ENCODE data around the gene MYL9.
"Not testable (repeated sequence)": the region's sequence is repeated elsewhere in the genome, so short reads cannot be mapped to it uniquely, and the experiment has no call there.

Gene MYL9

GRCh38 chr20:36504295-36504694 lies 37.0 kb upstream of the MYL9 start:
- no peak for DNase-seq (ENCODE audit: low read depth, low spot score)
- CTCF ChIA-PET, result interaction anchor here (1.5 kb wide), 1 partner anchor 11 kb away, joined by 6 read pairs; no protein-coding TSS in a partner anchor
- TF ChIP-seq CTCF (IDR thresholded peaks at IDR 0.05; ENCODE audit: insufficient read depth, low read length, missing control alignments), result no peak
- POLR2A ChIA-PET, result no interaction called here
- H3K4me3 ChIP-seq (ENCODE audit: low read depth, low read length), result no peak overlapping the region

- no peak overlapping the region for H3K4me3 ChIP-seq (ENCODE audit: low read depth, low read length)
- CTCF ChIA-PET, result interaction anchor here (0.6 to 1.5 kb wide), 5 partner anchors 8 to 29 kb away, joined by 3 to 5 read pairs (median 4); no protein-coding TSS in a partner anchor
- peak; percentile 15 for TF ChIP-seq CTCF (IDR thresholded peaks at IDR 0.05; ENCODE audit: insufficient read depth, low read length, missing control alignments)
- no peak for DNase-seq (ENCODE audit: low read depth, low spot score)
- POLR2A ChIA-PET, result no interaction called here
Observed at GRCh38 chr20:36506253-36506652, 35.1 kb upstream of the MYL9 start.

GRCh38 chr20:36507746-36508145 lies 33.6 kb upstream of the MYL9 start:
- CTCF ChIA-PET, result no interaction called here
- H3K4me3 ChIP-seq (ENCODE audit: low read depth, low read length), result no peak overlapping the region
- POLR2A ChIA-PET, result no interaction called here
- no peak for DNase-seq (ENCODE audit: low read depth, low spot score)
- TF ChIP-seq CTCF (IDR thresholded peaks at IDR 0.05; ENCODE audit: insufficient read depth, low read length, missing control alignments), result no peak

GRCh38 chr20:36519012-36519719 lies 22.2 kb upstream of the MYL9 start:
- ChIA-PET CTCF (interaction anchor here (0.6 to 1.0 kb wide), 2 partner anchors 23 to 317 kb away, joined by 4 read pairs; no protein-coding TSS in a partner anchor), POLR2A (interaction anchor here (1.2 kb wide), 1 partner anchor 53 kb away, joined by 5 read pairs; no protein-coding TSS in a partner anchor)
- DNase-seq (ENCODE audit: low read depth, low spot score), result no peak
- TF ChIP-seq CTCF (IDR thresholded peaks at IDR 0.05; ENCODE audit: insufficient read depth, low read length, missing control alignments), result no peak
- no peak overlapping the region for H3K4me3 ChIP-seq (ENCODE audit: low read depth, low read length)

GRCh38 chr20:36519944-36520343 lies 21.4 kb upstream of the MYL9 start:
- DNase-seq (ENCODE audit: low read depth, low spot score), result no peak
- H3K4me3 ChIP-seq (ENCODE audit: low read depth, low read length), result no peak overlapping the region
- TF ChIP-seq CTCF (IDR thresholded peaks at IDR 0.05; ENCODE audit: insufficient read depth, low read length, missing control alignments), result no peak
- CTCF ChIA-PET, result interaction anchor here (0.6 to 1.0 kb wide), 3 partner anchors 23 to 318 kb away, joined by 3 to 4 read pairs (median 4); no protein-coding TSS in a partner anchor
- POLR2A ChIA-PET, result interaction anchor here (0.7 to 1.2 kb wide), 2 partner anchors 47 to 54 kb away, joined by 5 read pairs; no protein-coding TSS in a partner anchor

- POLR2A ChIA-PET, result no interaction called here
- CTCF ChIA-PET, result no interaction called here
- DNase-seq (ENCODE audit: low read depth, low spot score), result no peak
- H3K4me3 ChIP-seq (ENCODE audit: low read depth, low read length), result no peak overlapping the region
- no peak for TF ChIP-seq CTCF (IDR thresholded peaks at IDR 0.05; ENCODE audit: insufficient read depth, low read length, missing control alignments)
Observed at GRCh38 chr20:36521526-36521925, 19.8 kb upstream of the MYL9 start.

GRCh38 chr20:36522412-36522811 lies 18.9 kb upstream of the MYL9 start:
- CTCF ChIA-PET, result interaction anchor here (1.7 kb wide), 1 partner anchor 12 kb away, joined by 5 read pairs; no protein-coding TSS in a partner anchor

More at GRCh38 chr20:36522412-36522811, 18.9 kb upstream of the MYL9 start:
- POLR2A ChIA-PET, result interaction anchor here (0.6 kb wide), 1 partner anchor 186 kb away, joined by 3 read pairs; no protein-coding TSS in a partner anchor
- H3K4me3 ChIP-seq (ENCODE audit: low read depth, low read length); DNase-seq (ENCODE audit: low read depth, low spot score): not testable (repeated sequence)

Data from AG04449 (cell line).